RCC 7860 (cell line): Measurements from ENCODE around the gene CD14.
A peak's percentile ranks its signal among the peaks of the same experiment; 100 is the strongest.
"Not testable (repeated sequence)": the region's sequence is repeated elsewhere in the genome, so short reads cannot be mapped to it uniquely, and the experiment has no call there.

Experiments
- DNase-seq: peaks from one replicate; pipeline ENCODE4 v3.0.0-alpha.2; 2015; ENCODE audit warnings: low spot score
- FAIRE-seq: peaks from 2 replicates; lab custom pipeline; 2012; peaks lifted over from hg19 to GRCh38; lab: Jason Lieb, UNC

Gene CD14

DNA sequence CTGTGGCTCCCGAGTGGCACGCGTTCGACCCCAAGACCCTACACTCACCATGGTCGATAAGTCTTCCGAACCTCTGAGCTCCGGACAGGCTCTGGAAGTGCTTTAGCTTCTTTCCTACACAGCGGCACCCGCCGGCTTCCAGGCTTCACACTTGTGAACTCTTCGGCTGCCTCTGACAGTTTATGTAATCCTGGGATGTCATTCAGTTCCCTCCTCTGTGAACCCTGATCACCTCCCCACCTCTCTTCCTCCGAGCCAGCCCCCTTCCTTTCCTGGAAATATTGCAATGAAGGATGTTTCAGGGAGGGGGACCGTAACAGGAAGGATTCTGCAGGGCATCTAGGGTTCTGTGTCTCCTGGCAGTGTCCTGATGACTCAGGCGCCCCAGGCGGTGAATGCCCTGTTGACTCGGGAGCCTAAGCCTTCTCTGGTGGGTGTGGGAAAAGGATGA lies at the start of gene CD14:
TSS of gene CD14 (minus strand) at position 155 of the 451 bp plus-strand sequence. CDS start at position 51, 104 bp downstream.
- FAIRE-seq (no peak), DNase-seq (no peak)

DNA sequence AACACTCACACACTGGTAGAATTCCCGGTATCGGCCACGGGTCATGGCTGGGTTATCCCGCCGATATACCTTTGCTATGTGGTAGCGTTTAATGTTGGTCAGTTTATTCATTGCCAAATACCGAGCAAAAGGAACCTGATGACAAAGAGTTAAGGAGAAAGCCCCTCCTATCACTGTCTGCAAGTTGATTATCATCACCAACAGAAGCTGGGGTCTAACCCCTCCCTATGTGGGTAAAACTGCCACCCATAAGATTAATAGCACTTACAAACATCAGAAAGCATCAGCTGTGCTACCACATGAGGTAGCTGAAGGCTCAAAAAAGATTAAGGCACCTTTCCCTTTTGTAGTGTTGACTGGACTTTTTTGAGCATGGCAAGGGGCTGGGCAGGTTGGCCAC lies 46.0 kb upstream of the CD14 start:
- DNase-seq = no peak
- no peak for FAIRE-seq

DNA sequence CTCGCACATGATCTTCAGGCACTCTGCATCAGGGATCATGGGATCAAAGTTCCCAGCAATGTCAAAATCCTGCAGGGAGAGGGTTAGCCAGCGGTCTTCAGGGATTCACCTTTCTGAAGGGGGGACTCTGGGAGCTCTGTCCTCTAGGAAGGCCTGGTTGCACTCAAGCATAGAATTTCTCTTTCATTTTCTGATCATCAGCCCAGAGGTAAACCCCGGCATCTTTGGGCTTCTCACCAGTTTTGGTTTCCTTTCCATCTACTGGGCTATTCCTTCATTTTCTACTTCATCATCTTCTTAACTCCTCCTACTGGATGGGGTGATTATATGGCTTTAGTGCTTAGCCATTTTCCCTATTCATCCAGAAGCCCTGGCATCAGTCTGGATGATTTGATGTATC lies 45.0 kb upstream of the CD14 start:
- DNase-seq (no peak), FAIRE-seq (no peak)

DNA sequence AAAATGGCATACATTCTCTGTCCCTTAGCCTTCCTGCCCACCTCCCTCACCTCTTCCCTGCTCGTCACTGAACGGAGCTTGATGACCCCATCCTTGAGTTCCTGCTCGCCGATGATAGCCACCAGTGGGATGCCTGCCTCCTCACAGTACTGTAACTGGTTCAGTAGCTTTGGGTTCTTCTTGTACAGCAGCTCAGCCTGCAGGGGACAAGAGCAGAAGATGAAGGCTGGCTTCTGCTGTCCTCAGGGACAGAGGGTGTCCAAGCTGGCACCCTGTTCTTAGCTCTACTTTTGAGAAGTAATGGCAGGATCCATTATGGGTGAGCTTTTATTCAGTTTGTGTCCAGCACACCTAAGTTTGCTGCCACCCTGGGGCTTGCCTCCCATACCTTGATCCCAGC lies 41.7 kb upstream of the CD14 start:
- DNase-seq = no peak
- no peak for FAIRE-seq

DNA sequence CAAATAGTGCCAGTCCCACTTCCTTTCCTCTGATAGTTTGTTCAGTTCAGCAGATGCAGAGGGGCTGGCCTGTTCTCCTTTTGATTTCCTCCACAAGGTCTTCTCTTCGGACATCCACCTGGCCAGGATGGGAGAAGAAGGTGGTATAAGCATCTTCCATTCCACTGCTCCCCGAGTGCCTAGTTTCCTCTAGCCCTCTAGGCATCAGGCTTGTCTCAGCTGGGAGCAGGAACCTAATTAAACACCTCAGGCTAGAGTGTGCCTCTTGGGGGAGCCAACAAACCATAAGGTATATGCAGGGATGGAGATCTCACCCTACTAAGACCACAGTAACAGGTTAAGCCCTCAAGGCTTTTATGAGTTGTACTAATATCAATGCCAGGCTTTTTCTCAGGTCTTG lies 41.2 kb upstream of the CD14 start:
- FAIRE-seq (no peak), DNase-seq (no peak)

DNA sequence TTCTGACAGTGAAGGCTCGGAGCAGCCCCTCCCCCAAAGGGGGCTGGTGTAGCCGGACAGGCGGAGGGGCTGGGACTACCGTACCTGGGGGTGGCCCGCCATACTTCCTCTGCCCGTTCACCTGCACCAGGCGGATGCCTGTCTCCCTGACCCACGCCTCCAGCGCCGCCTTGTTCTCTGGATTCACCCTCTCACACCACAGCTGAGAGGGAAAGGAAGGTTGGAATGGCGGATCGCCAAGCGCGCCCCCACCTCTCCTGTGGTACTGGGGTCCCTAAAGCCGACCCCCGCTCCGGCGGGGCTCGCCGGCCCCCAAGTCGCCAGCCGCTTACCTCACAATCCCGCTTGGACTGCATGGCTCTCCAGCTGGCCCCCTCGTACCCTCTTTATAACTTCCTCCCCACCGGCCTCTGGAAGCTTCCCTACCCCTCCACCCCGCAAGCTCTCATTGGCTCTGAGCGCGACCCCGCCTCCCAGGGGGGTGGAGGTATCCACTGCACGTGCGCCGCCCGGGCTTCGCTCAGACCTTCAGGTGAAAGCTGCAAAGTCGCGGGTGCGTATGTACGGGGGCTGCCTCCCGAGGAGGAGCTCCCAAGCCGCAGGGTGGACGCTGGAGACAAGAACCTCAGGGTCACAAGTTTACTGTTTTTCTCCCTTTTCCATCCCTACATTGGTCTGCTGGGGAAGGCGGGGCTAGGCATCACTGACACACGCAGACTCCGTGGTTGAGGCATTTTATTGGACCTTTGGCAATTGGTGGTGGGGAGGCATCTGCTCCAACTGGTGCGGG lies 40.4 kb upstream of the CD14 start, which contains the start of gene DND1:
TSS of gene DND1 (minus strand) at position 390 of the 790 bp plus-strand sequence. CDS start at position 356, 34 bp downstream.
- DNase-seq = no peak
- no peak for FAIRE-seq

DNA sequence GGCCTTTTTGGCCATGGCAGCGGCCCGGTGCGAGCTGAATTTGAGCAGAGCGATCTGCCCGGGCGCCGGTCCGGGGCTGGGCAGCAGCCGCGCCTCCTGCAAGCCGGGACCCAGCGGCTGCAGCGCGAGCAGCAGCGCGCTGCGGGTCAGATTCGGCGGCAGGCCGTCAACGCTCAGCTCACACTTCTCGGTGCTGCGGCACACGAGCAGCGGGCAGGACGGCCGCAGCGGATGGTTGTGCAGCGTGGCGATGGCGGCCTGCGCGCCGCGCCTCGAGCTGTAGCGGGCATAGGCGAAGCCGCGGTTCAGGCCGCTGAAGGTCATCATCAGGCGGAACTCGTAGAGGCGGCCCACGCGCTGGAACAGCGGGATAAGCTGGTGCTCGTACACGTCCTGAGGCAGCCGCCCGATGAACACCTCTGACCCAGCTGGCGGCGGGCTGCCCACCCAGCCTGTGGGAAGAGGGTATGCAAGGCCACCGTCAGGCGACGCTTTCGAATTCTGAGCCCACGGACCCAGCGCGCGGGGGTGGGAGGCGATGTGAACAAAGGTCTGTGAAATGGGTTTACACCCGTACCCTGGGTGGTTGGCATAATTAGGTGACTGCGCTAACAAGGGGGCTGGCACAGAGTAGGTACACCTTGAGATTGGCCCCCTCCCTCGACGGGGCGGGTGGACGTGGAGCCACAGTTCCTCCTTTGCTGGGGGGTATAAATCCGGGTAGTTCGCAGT lies 39.6 kb upstream of the CD14 start:
- FAIRE-seq (no peak), DNase-seq (no peak)

DNA sequence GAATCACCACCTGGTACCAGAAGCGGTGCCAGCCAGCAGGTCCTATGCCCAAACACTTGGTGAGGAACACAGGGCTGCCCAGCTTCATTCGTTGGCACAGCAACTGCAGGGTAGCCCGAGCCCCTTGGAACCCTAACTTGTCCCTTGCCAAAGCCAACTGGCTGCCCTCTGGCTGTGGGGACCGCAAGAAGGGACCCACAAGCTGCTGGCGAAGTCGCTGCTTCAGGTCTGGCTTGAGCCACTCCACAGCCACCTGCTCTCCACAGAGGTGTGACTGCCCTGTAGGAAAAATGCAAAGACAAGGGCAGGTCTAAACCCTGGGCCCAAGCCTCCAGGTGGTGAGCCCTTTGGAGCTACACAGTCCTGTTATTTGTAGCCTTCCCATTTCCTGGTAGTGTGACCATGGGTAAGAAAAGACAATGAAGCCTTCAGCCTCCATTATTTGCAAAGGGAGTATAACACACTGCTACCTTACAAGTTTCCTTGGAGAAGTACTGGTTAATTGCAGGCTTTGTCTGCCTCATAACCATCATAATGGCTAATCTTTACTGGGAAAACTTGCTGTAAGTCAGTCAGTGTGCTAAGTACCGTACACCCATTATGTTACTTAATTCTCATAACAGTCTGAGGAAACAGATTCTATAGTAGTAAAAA lies 38.6 kb upstream of the CD14 start:
- DNase-seq (no peak), FAIRE-seq (no peak)

DNA sequence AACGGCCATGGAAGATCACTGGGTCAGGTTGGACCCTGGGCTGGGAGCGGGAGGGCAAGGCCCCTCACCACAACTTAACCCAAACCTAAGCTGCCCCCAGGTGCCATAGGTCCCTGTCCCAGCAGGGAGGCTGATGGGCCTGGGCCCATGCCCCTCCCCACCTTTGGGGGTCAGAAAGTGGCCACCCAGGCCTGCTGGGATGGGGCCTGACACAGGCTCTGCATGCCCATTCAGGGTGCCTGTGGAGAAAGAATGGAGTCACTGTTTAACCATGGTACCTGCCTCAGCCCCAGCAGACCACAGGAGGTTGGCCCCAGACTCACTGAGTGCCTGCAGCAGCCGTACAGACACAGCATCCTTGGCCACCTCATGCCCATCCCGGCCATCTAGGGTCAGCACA lies 38.1 kb upstream of the CD14 start:
- not testable (repeated sequence) for DNase-seq, FAIRE-seq

DNA sequence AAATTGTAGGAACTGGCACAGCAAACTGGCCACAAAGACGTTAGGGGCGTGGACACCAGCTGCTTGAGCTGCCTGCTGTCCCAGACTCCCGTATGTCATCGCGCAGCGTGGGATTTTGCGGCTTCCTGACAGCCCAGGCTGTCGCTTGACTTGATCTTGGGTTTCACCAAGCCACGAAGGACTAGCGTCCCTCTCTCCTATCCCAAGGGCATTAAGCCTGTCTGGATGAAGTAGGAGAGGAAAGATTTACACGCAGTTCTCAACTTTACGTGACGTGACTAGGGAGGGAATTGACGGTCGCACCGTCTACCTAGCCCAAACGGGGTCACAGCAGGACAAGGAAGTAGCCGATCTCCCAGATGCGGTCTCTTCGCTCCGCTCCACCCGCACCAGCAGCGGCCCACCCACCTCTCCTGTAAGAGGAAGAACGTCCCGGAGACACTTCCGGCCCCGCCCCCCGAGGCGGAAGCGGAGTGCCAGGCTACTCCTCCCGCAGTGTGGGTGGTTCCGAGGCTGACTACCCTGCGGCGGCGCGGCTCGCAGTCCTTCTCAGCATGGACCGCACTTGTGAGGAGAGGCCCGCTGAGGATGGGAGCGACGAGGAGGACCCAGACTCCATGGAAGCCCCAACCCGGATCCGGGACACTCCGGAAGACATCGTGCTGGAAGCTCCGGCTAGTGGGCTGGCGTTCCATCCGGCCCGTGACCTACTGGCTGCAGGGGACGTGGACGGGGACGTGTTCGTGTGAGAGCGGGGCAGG lies 31.6 kb upstream of the CD14 start, which contains the start of gene WDR55:
TSS of gene WDR55 (plus strand) at position 546 of the 761 bp plus-strand sequence. CDS start at position 555, 9 bp downstream.
- DNase-seq = peak; percentile 87
- peak; percentile 71 for FAIRE-seq

DNA sequence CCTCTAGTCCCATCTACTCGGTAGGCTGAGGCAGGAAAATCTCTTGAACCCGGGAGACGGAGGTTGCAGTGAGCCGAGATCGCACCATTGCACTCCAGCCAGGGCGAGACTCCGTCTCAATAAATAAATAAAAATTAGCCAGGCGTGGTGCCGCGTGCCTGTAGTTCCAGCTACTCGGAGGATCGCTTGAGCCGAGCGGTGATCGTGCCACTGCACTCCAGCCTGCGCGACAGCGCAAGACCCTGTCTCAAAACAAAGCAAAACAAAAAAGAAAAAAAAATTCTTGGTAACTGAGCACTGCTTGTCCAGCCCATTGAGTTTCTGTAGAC lies 31.0 kb upstream of the CD14 start:
- FAIRE-seq (no peak), DNase-seq (no peak)

DNA sequence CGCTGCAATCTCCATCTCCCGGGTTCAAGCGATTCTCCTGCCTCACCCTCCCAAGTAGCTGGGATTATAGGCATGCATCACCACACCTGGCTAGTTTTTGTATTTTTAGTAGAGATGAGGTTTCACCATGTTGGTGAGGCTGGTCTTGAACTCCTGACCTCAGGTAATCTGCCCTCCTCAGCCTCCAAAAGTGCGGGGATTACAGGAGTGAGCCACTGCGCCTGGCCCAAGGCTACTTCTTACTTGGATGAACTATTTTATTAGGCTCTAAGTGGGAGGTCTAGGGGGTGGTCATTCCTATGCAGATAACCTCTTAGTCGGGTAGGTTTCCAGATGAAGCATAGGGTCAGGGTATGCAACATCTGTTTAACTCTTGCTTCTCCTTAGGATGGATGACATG lies 27.4 kb upstream of the CD14 start:
- not testable (repeated sequence) for FAIRE-seq, DNase-seq

DNA sequence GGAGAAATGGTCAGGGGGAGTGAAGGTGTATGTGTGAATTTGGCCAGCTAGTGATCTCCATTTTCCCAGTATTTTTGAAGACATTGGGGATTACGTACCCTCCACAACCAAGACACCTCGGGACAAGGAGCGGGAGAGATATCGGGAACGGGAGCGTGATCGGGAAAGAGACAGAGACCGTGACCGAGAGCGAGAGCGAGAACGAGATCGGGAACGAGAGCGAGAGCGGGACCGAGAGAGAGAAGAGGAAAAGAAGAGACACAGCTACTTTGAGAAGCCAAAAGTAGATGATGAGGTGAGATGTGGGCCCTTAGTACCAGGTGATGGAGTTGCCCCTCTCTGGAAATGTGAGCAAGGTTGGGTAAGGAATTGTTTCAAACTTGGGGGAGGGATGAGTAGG lies 25.9 kb upstream of the CD14 start:
- FAIRE-seq (no peak), DNase-seq (no peak)

DNA sequence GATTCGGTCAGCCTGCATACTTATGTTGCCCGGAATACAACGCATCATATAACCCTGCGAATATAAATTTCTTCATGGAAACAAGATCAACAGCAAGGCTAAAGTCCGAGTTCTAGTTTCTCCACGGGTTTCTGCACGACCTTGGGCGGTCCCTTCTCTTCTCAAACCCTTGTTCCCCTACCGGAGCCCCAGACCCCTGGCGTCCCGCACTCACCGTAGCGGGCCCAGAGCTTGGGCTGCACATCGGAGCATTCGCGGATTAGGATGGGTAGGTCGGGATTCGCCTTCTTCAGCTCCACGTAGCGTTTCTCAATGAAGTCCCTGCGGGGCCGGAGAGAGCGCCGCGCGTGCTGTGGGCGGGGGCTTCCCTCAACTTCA lies 14.1 kb upstream of the CD14 start:
- DNase-seq (no peak), FAIRE-seq (no peak)

DNA sequence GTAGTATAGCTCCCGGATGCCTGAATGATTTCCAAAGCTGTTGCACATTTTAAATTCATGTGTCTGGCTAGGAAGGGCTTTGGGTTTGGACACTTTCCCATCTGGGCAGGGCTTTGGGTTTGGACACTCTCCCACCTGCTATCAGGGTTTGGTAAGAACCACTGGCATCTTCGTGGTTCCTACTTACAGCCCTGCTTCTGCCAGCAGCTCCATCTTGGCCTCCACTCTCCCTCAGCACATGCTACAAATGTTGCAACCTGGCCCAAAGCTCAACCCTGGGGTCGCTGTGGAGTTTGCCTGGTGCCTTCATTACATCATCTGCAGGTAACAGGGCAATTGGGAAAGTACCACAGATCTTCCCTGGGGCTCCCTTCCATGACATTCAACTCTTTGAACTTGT lies 9.7 kb upstream of the CD14 start:
- FAIRE-seq (no peak), DNase-seq (no peak)

DNA sequence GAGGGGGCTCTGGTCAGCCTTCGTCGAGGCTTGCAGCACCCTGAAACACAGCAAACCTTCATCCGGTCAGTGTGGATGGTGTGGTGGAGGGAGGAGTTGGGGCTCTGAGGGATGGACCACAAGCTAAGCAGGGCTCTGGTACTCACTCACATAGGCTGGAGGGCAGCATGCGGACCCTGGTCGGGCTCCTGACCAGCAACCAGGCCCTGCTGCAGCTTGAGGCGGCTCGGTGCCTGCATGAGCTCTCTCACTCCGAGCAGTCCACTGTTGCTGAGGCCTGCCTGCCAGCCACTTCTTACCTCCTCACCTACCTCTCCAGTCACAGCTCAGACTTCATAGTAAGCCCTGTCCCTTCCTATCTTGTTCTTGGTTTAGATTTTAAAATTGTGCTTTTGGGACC lies 8.7 kb upstream of the CD14 start:
- DNase-seq (no peak), FAIRE-seq (no peak)

DNA sequence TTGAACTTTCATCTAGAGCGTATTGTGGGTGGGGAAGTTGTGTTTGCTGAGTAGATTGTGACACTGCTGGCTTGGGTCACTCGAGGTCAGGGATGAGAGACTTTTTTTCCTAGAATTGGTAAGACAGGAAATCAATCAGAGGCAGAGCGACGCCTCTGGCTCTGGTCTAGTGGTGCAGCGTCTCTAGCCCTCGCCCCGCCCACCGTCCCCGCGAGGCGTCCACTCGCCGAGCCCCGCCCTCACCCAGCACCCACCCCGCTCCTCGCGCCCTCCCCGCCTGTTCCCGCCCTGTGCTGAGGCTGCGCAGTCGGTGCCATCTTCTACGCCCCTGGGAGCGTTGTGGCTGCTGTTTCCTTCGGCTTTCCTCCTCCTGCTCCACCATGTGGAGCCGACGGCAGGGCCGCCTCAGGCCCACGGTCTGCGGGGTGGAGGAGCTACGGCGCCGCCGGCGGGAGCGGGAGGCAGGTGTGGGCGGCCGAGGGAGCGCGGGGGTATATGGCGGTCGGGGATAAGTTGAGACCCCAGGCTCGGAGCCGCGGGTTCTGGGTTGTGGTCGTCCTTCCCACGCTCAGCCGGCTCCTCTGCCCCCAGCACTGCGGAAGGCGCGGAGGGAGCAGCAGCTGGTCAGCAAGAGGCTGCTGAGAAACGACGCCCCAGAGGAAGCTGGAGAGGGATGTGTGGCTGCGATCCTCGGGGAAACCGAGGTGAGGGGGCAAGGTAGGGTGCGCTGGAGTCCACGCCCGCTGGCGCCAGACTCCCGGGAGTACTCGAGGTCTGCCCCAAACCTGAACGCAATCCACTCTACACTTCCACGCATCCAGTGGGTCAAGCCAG lies 6.4 kb upstream of the CD14 start, which contains the start of gene TMCO6:
TSS of gene TMCO6 (plus strand) at position 304 of the 834 bp plus-strand sequence. CDS start at position 381, 77 bp downstream.
- DNase-seq (peak; percentile 79), FAIRE-seq (no peak)

DNA sequence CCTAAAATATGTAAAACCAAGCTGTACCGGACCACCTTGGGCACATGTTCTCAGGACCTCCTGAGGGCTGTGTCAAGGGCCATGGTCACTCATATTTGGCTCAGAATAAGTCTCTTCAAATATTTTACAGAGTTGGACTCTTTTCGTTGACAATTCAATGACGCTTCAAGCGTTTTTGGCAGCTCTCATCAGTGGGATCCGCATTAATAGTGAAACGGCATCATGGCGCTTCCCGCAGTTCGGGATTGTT lies 5.8 kb upstream of the CD14 start:
- DNase-seq, FAIRE-seq: not testable (repeated sequence)

DNA sequence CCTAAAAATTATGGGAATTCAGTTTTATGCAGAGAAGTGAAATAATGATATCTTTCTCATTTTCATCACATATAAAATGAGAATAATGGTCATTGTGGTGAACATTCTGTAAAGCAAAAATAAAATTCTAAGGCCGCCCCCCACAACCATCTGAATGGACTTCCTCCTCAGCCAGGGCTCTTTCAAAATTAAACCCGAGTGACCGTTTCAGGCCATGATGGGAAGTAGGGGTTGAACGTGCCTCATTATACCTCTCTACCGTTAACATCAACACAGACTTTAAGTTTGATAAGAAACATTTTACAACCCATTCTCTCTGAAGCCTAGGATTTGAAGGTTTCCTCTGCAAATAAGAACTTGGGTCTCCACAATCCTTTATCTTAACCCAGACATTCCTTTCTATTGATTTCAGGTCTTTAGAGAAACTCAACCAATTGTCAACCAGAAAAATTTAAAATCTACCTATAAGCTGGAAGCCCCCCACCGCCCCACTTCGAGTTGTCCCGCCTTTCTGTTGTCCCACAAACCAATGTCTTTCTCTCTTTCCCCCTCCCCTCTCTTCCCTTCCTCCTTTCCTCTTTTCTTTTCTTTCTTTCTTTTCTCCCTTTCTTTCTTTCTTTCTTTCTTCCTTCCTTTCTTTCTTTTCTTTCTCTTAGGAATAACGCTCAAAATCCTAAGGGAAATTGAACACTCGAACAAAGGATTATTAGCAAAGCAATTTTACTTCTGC lies 4.6 kb upstream of the CD14 start:
- DNase-seq = no peak
- no peak for FAIRE-seq
